Measurements from ENCODE around the gene GPR55. TPM values are rescaled to one million over a fixed set of nuclear protein-coding genes. Genes with fewer than 3 reads are reported as not detected.
A peak's percentile ranks its signal among the peaks of the same experiment; 100 is the strongest.

The GPR55 gene
- total and polyA plus RNA-seq, 2 donors (not counting 1 experiment from before 2014, with no cell fraction given): 3.0 to 4.1 TPM

DNA sequence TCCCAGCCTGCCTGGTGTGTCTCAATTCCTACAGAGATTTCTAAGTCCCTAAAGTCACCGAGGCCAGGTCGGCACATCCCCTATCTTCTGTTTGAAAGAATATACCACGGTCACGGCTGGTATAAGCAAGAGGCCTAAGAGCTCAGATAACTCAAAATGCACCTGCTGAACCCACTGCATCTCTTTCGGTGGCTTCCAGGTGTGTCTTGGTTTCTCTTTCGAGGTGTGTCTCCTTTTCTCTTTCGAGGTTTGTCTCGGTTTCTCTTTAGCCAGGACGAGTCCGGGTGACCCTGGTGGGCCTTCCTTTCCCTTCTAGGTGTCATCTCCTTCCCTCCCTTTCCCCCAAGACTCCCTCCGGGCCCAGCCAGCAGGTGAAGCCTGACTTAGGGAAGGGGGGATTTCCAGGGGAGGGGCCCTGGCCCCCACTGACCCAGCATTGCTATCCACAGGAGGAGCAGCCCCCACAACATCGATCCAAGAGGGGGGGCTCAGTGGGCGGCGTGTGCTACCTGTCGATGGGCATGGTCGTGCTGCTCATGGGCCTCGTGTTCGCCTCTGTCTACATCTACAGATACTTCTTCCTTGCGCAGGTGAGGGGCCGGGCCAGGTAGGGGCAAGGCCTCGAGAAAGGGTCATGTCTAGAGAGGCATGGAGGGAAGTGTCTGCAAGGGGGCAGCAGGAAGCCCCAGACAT, 51.9 kb downstream of the GPR55 start:
- DNase-seq (peak; percentile 84), ATAC-seq (ENCODE audit: low read depth) (peak; percentile 40)
- Histone ChIP-seq H3K4me2 (replicated peaks; ENCODE audit: low read depth, low read length, poor library complexity, severe bottlenecking) (peak overlapping the region; percentile 85), H2AFZ (ENCODE audit: insufficient read depth, low read depth, low read length, poor library complexity, severe bottlenecking) (peak overlapping the region; percentile 48), H3K27me3 (replicated peaks in 1 of 4; ENCODE audit: control extremely low read depth in 1 of 4, control insufficient read depth in 3 of 4, insufficient read depth in 4 of 4, low read length in 3 of 4) (no peaks in the 10 kb centered on the region), H3K36me3 (replicated peaks in 1 of 2; ENCODE audit: control extremely low read depth in 1 of 2, control insufficient read depth in 1 of 2, extremely low read depth in 1 of 2, insufficient read depth in 2 of 2, low read length in 1 of 2) (peaks cover 0 to 19% of the 10 kb centered on the region in 2 experiments), H3K9ac (ENCODE audit: low read length) (peak overlapping the region; percentile 59), H3K79me2 (ENCODE audit: control insufficient read depth, insufficient read depth, low read length) (peaks cover 60% of the 10 kb centered on the region), H3K27ac (ENCODE audit: low read length in 2 of 2) (peak overlapping the region; percentile 90 to 99), H3K9me3 (ENCODE audit: control extremely low read depth in 1 of 3, control insufficient read depth in 2 of 3, insufficient read depth in 1 of 3, low read length in 2 of 3) (peaks cover 0 to 7% (median 0%) of the 10 kb centered on the region in 3 donors), H3K4me1 (ENCODE audit: control insufficient read depth in 2 of 2, insufficient read depth in 2 of 2, low read length in 2 of 2) (peaks cover 89 to 94% of the 10 kb centered on the region in 2 donors), H3K4me3 (ENCODE audit: control extremely low read depth in 1 of 5, extremely low read depth in 1 of 5, insufficient read depth in 1 of 5, low read depth in 2 of 5, low read length in 4 of 5) (peak overlapping the region in 4 of 5 experiments; percentile 33 to 57 (median 40)), H4K20me1 (ENCODE audit: control insufficient read depth, insufficient read depth, low read length, poor library complexity, severe bottlenecking) (no peaks in the 10 kb centered on the region)
- CTCF ChIA-PET: interaction anchor here (0.7 to 2.6 kb wide), 9 partner anchors 9 to 114 kb away, joined by 3 to 21 read pairs (median 3); partner anchors contain the start of gene ITM2C
- intact Hi-C loops (cut with micrococcal nuclease): loop anchor here (1.0 to 10.0 kb wide), 2 partner anchors 8 to 522 kb away; partner anchors contain the start of gene B3GNT7
- 7% methylated on average over 8 of the region's 21 CpGs for WGBS (ENCODE audit: insufficient coverage)
- peaks cover 67% of the 10 kb centered on the region for H3K4me1 Mint-ChIP-seq
- H3K27ac Mint-ChIP-seq: peak overlapping the region; percentile 87
- H3K27me3 Mint-ChIP-seq: no peaks in the 10 kb centered on the region
- POLR2A ChIA-PET: interaction anchor here (0.5 to 1.1 kb wide), 3 partner anchors 8 to 32 kb away, joined by 3 to 4 read pairs (median 3); partner anchors contain the start of gene ITM2C
- peak overlapping the region; percentile 80 for H3K4me3 Mint-ChIP-seq
- TF ChIP-seq EZH2 (IDR thresholded peaks at IDR 0.05; ENCODE audit: borderline replicate concordance, insufficient read depth, low read depth, low read length, poor library complexity, severe bottlenecking): no peak
- TF ChIP-seq, protein P1, sequence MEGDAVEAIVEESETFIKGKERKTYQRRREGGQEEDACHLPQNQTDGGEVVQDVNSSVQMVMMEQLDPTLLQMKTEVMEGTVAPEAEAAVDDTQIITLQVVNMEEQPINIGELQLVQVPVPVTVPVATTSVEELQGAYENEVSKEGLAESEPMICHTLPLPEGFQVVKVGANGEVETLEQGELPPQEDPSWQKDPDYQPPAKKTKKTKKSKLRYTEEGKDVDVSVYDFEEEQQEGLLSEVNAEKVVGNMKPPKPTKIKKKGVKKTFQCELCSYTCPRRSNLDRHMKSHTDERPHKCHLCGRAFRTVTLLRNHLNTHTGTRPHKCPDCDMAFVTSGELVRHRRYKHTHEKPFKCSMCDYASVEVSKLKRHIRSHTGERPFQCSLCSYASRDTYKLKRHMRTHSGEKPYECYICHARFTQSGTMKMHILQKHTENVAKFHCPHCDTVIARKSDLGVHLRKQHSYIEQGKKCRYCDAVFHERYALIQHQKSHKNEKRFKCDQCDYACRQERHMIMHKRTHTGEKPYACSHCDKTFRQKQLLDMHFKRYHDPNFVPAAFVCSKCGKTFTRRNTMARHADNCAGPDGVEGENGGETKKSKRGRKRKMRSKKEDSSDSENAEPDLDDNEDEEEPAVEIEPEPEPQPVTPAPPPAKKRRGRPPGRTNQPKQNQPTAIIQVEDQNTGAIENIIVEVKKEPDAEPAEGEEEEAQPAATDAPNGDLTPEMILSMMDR (IDR thresholded peaks at IDR 0.05): no peak
- H3K9me3 Mint-ChIP-seq (ENCODE audit: insufficient read depth): no peaks in the 10 kb centered on the region

Data from B cell (primary cell).